K562 (cell line): ENCODE results near the gene RASGEF1C. TPM values are rescaled to one million over a fixed set of nuclear protein-coding genes. Genes with fewer than 3 reads are reported as not detected.

Experiments
- ATAC-seq: fragments of 200-7000 bp; cut with Tn5 transposase; 3 replicates; pipeline ENCODE4 v1.9.1; 2020; ENCODE audit warnings: moderate library complexity
- BruUV-seq: library from RNA; stranded (reverse); fragments of 400-500 nt; replicated peaks from 2 replicates; lab custom pipeline; 2021; lab: Mats Ljungman, UMichigan
- CTCF ChIA-PET: fragments of 300-600 bp; formaldehyde crosslinking; extraction: SDS; loops from one replicate; lab custom pipeline; 2021; ENCODE audit warnings: low intra/inter-chr PET ratio; lab: Yijun Ruan, JAX
- POLR2A ChIA-PET: fragments of 300-600, 350-650 bp; sonication (Branson Sonifier 250); formaldehyde crosslinking; extraction: SDS; loops from one replicate; lab custom pipeline; 2021; ENCODE audit warnings: antibody characterized with exemption, inconsistent platforms; lab: Yijun Ruan, JAX
- DNase-seq, 4 experiments: peaks; one replicate each; pipeline versions ENCODE4 v3.0.0 to v3.0.0-alpha.2; 2011 to 2018; ENCODE audit warnings: low spot score in 3 of 4, mixed read lengths in 3 of 4; ENCODE audit errors: extremely low read depth in 1 of 4
- FAIRE-seq: peaks from 2 replicates; lab custom pipeline; 2011; peaks lifted over from hg19 to GRCh38; lab: Jason Lieb, UNC
- H2AFZ ChIP-seq: 2 replicates; pipeline ENCODE4 v1.6.0; 2011; ENCODE audit warnings: low read depth, low read length, control low read depth, inconsistent platforms
- H3K27ac ChIP-seq: fragments of 200-600 bp; 3 replicates; pipeline ENCODE4 v1.8.0; 2011; ENCODE audit warnings: low read depth, mild to moderate bottlenecking, control low read depth, inconsistent platforms, low read length, moderate library complexity, mixed read lengths; ENCODE audit errors: extremely low read depth
- H3K27me3 ChIP-seq, 2 experiments: fragments of 300-600 bp in 1 of 2; 2 replicates in 1 of 2; 3 replicates in 1 of 2; pipeline versions ENCODE4 v1.6.0 to v1.8.0; 2011; ENCODE audit warnings: inconsistent platforms in 2 of 2, low read length in 2 of 2, mild to moderate bottlenecking in 1 of 2, mixed read lengths in 1 of 2, moderate library complexity in 1 of 2; ENCODE audit not compliant: control insufficient read depth in 2 of 2, insufficient read depth in 2 of 2
- H3K36me3 ChIP-seq: fragments of 300-600 bp; 3 replicates; pipeline ENCODE4 v1.8.0; 2011; ENCODE audit warnings: mild to moderate bottlenecking, low read length, inconsistent platforms; ENCODE audit not compliant: control insufficient read depth, insufficient read depth
- H3K4me1 ChIP-seq, 2 experiments: fragments of 200-600 bp in 1 of 2; replicated peaks in 1 of 2; 2 replicates in 1 of 2; 3 replicates in 1 of 2; pipeline versions ENCODE4 v1.5.1 to v1.8.0; 2011; ENCODE audit warnings: inconsistent platforms in 2 of 2, low read length in 2 of 2, mild to moderate bottlenecking in 1 of 2, mixed read lengths in 1 of 2, moderate library complexity in 1 of 2; ENCODE audit not compliant: control insufficient read depth in 2 of 2, insufficient read depth in 2 of 2
- H3K4me2 ChIP-seq: 2 replicates; pipeline ENCODE4 v1.6.1; 2011; ENCODE audit warnings: low read length, control low read depth, inconsistent platforms, mixed read lengths; ENCODE audit not compliant: insufficient read depth
- H3K4me3 ChIP-seq: fragments of 200-600 bp; sonication (generic), shearing (Covaris generic); 2 replicates; pipeline ENCODE4 v1.5.1; 2016; ENCODE audit warnings: control low read depth, inconsistent platforms
- H3K79me2 ChIP-seq: fragments of 200-600 bp; 3 replicates; pipeline ENCODE4 v1.8.0; 2011; ENCODE audit warnings: low read length, inconsistent platforms; ENCODE audit not compliant: control insufficient read depth, insufficient read depth
- H3K9ac ChIP-seq, 2 experiments: 2 replicates each; pipeline versions ENCODE4 v1.6.0 to v1.6.1; 2011; ENCODE audit warnings: low read depth in 2 of 2, low read length in 2 of 2, control low read depth in 1 of 2, inconsistent platforms in 1 of 2, mild to moderate bottlenecking in 1 of 2, mixed read lengths in 1 of 2; ENCODE audit not compliant: insufficient read depth in 1 of 2
- H3K9me1 ChIP-seq: one replicate; pipeline ENCODE4 v1.6.0; 2011; ENCODE audit warnings: inconsistent platforms, mild to moderate bottlenecking, low read length, moderate library complexity; ENCODE audit not compliant: control insufficient read depth, insufficient read depth
- H3K9me3 ChIP-seq: replicated peaks from 2 replicates; pipeline ENCODE4 v1.5.1; 2011; ENCODE audit warnings: low read depth, low read length, inconsistent platforms; ENCODE audit not compliant: control insufficient read depth, insufficient read depth
- H4K20me1 ChIP-seq: replicated peaks from 2 replicates; pipeline ENCODE4 v1.6.1; 2011; ENCODE audit warnings: low read length, inconsistent platforms, mixed read lengths; ENCODE audit not compliant: control insufficient read depth, insufficient read depth
- CBFA2T3 ChIP-seq: fragments of 450-650 bp; IDR thresholded peaks from 2 replicates; pipeline ENCODE4 v1.6.1; 2017
- CBX5 ChIP-seq: IDR thresholded peaks from 2 replicates; pipeline ENCODE4 v1.6.1; 2014; ENCODE audit warnings: low read depth, borderline replicate concordance
- ETV1 ChIP-seq: fragments of 450-650 bp; conservative IDR thresholded peaks from 2 replicates; pipeline ENCODE4 v1.6.1; 2016; ENCODE audit warnings: missing genetic modification characterization, control low read depth, low read depth, missing compliant biosample characterization
- FOXK1 ChIP-seq: sonication (generic); formaldehyde crosslinking; IDR thresholded peaks from 2 replicates; pipeline ENCODE4 v1.8.0; 2022; ENCODE audit warnings: missing genetic modification reagents, mild to moderate bottlenecking, borderline replicate concordance
- ID3 ChIP-seq, 2 experiments: fragments of 250-450 bp in 1 of 2; fragments of 450-650 bp in 1 of 2; sonication (Bioruptor Pico) in 1 of 2; IDR thresholded peaks; 2 replicates each; pipeline versions ENCODE4 v1.6.1 to v1.8.0; 2016 to 2021; ENCODE audit warnings: mild to moderate bottlenecking in 2 of 2, moderate library complexity in 2 of 2, missing compliant biosample characterization in 1 of 2, missing genetic modification characterization in 1 of 2
- THRA ChIP-seq: fragments of 450-650 bp; IDR thresholded peaks from 2 replicates; pipeline ENCODE4 v1.6.1; 2017; ENCODE audit warnings: mild to moderate bottlenecking, moderate library complexity
- ZC3H11A ChIP-seq: IDR thresholded peaks from 2 replicates; pipeline ENCODE4 v1.6.1; 2012; ENCODE audit warnings: low read depth, low read length, improper control_type of control experiment
- ZNF518B ChIP-seq: fragments of 250-450 bp; sonication (Bioruptor Pico); IDR thresholded peaks from 2 replicates; pipeline ENCODE4 v1.5.0; 2021; ENCODE audit warnings: mild to moderate bottlenecking, moderate library complexity
- ZNF77 ChIP-seq: fragments of 250-450 bp; sonication (Bioruptor Pico); IDR thresholded peaks from 2 replicates; pipeline ENCODE4 v1.5.0; 2020
- WGBS: fragments of 100-300 bp; shearing (Covaris generic); methylation state at CpG from one replicate; pipeline ENCODE4 v1.1.6; 2016; ENCODE audit warnings: low coverage, mixed read lengths; ENCODE audit not compliant: insufficient coverage; ENCODE audit errors: missing lambda C conversion rate; 5-methylcytosine and 5-hydroxymethylcytosine counted together
- in situ Hi-C: fragments of 300-500 bp; cut with MboI; formaldehyde crosslinking; loops from 4 replicates; pipeline ENCODE4 v1.15.0; 2018; ENCODE audit warnings: inconsistent platforms, mixed read lengths
- intact Hi-C: fragments of 100-400 bp; cut with micrococcal nuclease; formaldehyde crosslinking; loops from 2 replicates; pipeline ENCODE4 v1.14.2; 2022
- polyA plus RNA-seq, 8 experiments: library from polyadenylated mRNA; depleted of rRNA in 4 of 8; stranded (reverse) in 5 of 8; unstranded in 3 of 8; fragments of >200 nt; fragmentation: Nextera tagmentation in 2 of 8; fragmentation: Illumina TruSeq in 1 of 8; extraction: Ambion mirVana in 2 of 8; extraction: Trizol in 1 of 8; gene quantifications; 2 replicates each; pipeline versions ENCODE4 v1.2.1 to v1.2.3, GENCODE V29; 2011 to 2014; ENCODE audit warnings: inconsistent platforms in 1 of 8, missing spikeins in 1 of 8
- total RNA-seq, 7 experiments: library from RNA; depleted of rRNA in 6 of 7; stranded (reverse); fragments of >200 nt in 6 of 7; fragmentation: Illumina TruSeq in 2 of 7; extraction: Trizol in 2 of 7; gene quantifications; 2 replicates each; pipeline versions ENCODE4 v1.2.1 to v1.2.3, GENCODE V29; 2011 to 2021; ENCODE audit warnings: low replicate concordance in 1 of 7

Gene RASGEF1C
- total and polyA plus RNA-seq, 9 of the 15 experiments (the other 6 are each of a cell fraction or from before 2014, with no cell fraction given): 0.04 to 1.1 (median 0.21) TPM; not detected in 4

GRCh38 chr5:180157866-180158265, 51.1 kb downstream of the RASGEF1C start:
- in situ Hi-C loops (no loop called here), intact Hi-C loops (no loop called here)
- no peak overlapping the region for H3K27ac ChIP-seq
- no peak overlapping the region for H3K4me2 ChIP-seq
- no TSS peak for BruUV-seq
- no peak for ATAC-seq
- no peaks in the 10 kb centered on the region for H4K20me1 ChIP-seq
- no peaks in the 10 kb centered on the region for H3K9me1 ChIP-seq
- TF ChIP-seq CBFA2T3: no peak
- TF ChIP-seq ZNF518B: no peak
- no peak for TF ChIP-seq ZC3H11A
- no peak for TF ChIP-seq THRA
- TF ChIP-seq CBX5: no peak
- TF ChIP-seq ETV1 (tag): no peak
- TF ChIP-seq ZNF77 (CRISPR knock-in tag): no peak
- TF ChIP-seq ID3 (CRISPR knock-in tag; IDR thresholded peaks at IDR 0.05): no peak
- TF ChIP-seq ID3 (tag; IDR thresholded peaks at IDR 0.05): no peak
- no peak for TF ChIP-seq FOXK1 (CRISPR knock-in tag)
- no peaks in the 10 kb centered on the region for H3K9me3 ChIP-seq
- POLR2A ChIA-PET: interaction anchor here (0.5 kb wide), 1 partner anchor 50 kb away, joined by 3 read pairs; no protein-coding TSS in a partner anchor
- no peak for DNase-seq
- H3K4me3 ChIP-seq: no peak overlapping the region
- 3% methylated on average over 6 of the region's 6 CpGs for WGBS
- H3K4me1 ChIP-seq: peaks cover 0 to 7% of the 10 kb centered on the region in 2 experiments; a peak in 2 of 5 replicates
- H3K27me3 ChIP-seq: peaks cover 40 to 71% of the 10 kb centered on the region in 2 experiments
- CTCF ChIA-PET: no interaction called here
- no peak overlapping the region for H3K9ac ChIP-seq
- no peaks in the 10 kb centered on the region for H3K36me3 ChIP-seq
- H2AFZ ChIP-seq: no peak overlapping the region
- no peaks in the 10 kb centered on the region for H3K79me2 ChIP-seq
- FAIRE-seq: no peak
